Nasal cavity respiratory epithelium epithelial cell of viscerocranial mucosa (primary cell): ENCODE measurements around the gene POLR2M. TPM values are rescaled to one million over a fixed set of nuclear protein-coding genes. Genes with fewer than 3 reads are reported as not detected.

Source experiments
- total RNA-seq: library from RNA; depleted of rRNA; stranded (reverse); fragments of >200 nt; gene quantifications from 2 replicates; pipeline ENCODE4 v1.2.3, GENCODE V29; 2014

POLR2M gene
- total RNA-seq: 131 and 362 TPM in 2 replicates

GRCh38 chr15:57706405-57707209, at the start of gene POLR2M:
Gene POLR2M, plus strand, starts transcription at chr15:57706714. Its CDS starts 129 bp downstream, at chr15:57706843.

Other genes starting within 250 kb of the POLR2M start
- gene MYZAP, start 114.8 kb upstream of the POLR2M start, total RNA-seq: 1.4 and 2.8 TPM in 2 replicates